ENCODE results near the gene SLC37A4.
"Not testable (repeated sequence)": the region's sequence is repeated elsewhere in the genome, so short reads cannot be mapped to it uniquely, and the experiment has no call there.

The SLC37A4 gene

DNA sequence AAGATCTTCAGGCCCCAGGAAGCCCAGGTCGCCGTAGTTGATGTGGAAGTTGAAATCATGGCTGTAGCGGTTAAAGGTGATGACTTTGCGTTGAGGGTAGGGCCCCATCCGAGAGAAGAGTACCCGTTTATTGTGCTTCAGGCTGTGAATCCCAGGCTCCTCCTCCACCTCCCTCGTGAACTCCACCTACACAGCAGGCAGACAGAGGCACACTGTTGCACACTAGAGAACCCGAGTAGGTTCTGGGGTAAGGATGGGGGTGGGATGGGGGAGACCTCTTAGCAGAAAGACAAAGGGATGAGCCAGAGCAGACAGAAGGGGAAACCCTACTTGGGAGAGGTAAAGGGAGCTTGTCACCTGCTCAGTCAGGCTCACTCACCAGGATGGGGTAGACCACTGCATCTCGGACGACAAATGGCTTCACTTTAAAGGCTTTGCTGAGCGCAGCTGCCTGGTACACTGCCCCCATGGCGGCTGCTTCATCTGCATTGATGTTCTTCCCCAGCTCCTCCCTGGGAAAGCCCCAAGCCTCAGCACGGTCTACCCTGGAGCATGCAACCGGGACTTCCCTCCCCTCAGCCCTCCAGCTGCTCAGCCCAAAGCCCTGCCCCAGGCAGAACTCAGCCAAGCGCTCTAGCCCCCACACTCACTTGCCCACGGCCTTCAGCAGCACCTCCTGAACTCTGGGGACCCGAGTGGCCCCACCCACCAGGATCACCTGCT, 20.9 kb upstream of the SLC37A4 start:
- peak overlapping the region; percentile 28 for H3K27ac Mint-ChIP-seq
- H3K27me3 Mint-ChIP-seq (ENCODE audit: low read depth) = no peaks in the 10 kb centered on the region
- H3K36me3 Mint-ChIP-seq (ENCODE audit: low read depth) = peaks cover 68% of the 10 kb centered on the region
- no peak overlapping the region for H3K4me3 Mint-ChIP-seq
- peaks cover 31% of the 10 kb centered on the region for H3K4me1 Mint-ChIP-seq (ENCODE audit: low read depth)
- H3K9me3 Mint-ChIP-seq = no peaks in the 10 kb centered on the region

DNA sequence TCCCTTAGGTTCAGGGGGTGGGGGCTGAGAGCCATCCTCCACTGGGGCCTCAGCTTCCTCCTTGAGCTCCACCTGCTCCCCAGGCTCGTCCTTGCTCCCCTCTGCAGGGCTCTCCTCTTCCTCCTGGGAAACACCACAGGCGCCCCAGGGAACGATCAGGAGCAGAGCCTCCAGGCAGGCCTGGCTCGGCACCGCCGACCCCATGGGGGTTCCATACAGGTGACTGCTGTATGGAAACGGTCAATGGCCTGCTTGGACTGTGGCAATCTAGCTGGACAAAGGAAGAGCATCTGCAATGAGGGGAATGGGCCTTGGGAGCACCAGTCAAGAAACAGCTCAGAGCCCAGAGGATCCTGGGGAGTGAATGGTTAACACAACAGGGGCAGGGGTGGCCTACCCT, 18.4 kb upstream of the SLC37A4 start:
- Mint-ChIP-seq H3K27me3 (ENCODE audit: low read depth) (no peaks in the 10 kb centered on the region), H3K36me3 (ENCODE audit: low read depth) (peaks cover 72% of the 10 kb centered on the region), H3K4me3 (no peak overlapping the region), H3K27ac (no peak overlapping the region), H3K9me3 (no peaks in the 10 kb centered on the region), H3K4me1 (ENCODE audit: low read depth) (peaks cover 16% of the 10 kb centered on the region)

DNA sequence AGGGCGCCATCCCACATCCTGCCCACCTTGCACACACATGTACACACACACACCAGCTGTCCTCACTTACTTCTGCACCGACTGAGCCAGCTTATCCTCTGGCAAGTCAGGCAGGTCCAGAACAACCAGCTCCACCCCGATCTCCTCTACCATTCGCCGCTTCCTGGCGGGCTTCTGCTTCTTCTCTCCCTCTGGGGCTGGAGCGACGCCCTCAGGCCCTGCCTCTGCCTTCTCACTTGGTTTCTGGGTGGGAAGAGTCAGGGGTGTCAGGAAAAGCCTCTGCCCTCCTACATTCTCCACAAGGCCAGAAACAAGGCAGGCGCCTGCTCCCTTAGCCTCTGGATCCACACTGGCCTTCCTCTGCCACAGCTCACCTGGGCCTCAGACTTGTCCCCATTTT, 18.0 kb upstream of the SLC37A4 start:
- Mint-ChIP-seq H3K36me3 (ENCODE audit: low read depth) (peaks cover 69% of the 10 kb centered on the region), H3K4me1 (ENCODE audit: low read depth) (peaks cover 16% of the 10 kb centered on the region), H3K9me3 (no peaks in the 10 kb centered on the region), H3K27me3 (ENCODE audit: low read depth) (no peaks in the 10 kb centered on the region), H3K4me3 (no peak overlapping the region), H3K27ac (no peak overlapping the region)

DNA sequence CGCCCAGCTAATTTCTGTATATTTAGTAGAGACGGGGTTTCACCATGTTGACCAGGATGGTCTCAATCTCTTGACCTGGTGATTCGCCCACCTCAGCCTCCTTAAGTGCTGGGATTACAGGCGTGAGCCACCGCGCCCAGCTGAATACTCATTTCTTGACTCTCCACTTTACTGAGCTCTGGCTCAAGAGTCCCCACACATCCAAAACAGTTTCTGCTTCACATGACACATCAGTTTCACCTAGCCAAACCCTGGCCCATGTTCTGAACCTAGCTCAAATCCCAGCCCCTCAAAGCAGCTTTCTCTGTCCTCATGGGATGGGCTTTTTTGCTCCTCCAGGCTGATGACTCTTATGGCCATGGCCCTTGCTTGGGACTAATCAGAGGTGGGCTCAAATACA, 16.5 kb upstream of the SLC37A4 start:
- Mint-ChIP-seq H3K9me3 (no peaks in the 10 kb centered on the region), H3K27me3 (ENCODE audit: low read depth) (no peaks in the 10 kb centered on the region), H3K27ac (no peak overlapping the region), H3K4me3 (no peak overlapping the region), H3K36me3 (ENCODE audit: low read depth) (peaks cover 58% of the 10 kb centered on the region), H3K4me1 (ENCODE audit: low read depth) (peaks cover 11% of the 10 kb centered on the region)

DNA sequence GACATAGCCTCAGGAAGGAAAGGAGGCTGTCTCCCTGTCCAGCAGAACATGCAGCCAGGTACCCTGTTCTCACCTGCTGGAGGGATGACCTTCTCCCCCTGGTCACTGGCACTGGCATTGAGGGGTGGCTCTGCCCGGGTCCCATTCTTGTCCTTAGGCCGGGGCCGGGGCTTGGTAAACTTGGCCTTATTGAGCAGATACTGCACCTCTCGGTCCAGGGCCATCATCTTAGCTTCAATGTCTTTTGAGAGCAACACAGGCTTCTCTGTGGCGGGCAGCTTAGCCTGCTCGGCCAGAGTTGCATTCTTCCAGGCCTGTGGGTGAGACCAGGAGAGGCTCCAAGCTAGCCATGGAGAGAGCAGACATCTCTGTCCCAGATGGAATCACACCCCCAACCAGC, 15.8 kb upstream of the SLC37A4 start:
- H3K9me3 Mint-ChIP-seq = no peaks in the 10 kb centered on the region
- no peaks in the 10 kb centered on the region for H3K27me3 Mint-ChIP-seq (ENCODE audit: low read depth)
- peaks cover 10% of the 10 kb centered on the region for H3K4me1 Mint-ChIP-seq (ENCODE audit: low read depth)
- no peak overlapping the region for H3K27ac Mint-ChIP-seq
- H3K4me3 Mint-ChIP-seq = no peak overlapping the region
- H3K36me3 Mint-ChIP-seq (ENCODE audit: low read depth) = peaks cover 53% of the 10 kb centered on the region

DNA sequence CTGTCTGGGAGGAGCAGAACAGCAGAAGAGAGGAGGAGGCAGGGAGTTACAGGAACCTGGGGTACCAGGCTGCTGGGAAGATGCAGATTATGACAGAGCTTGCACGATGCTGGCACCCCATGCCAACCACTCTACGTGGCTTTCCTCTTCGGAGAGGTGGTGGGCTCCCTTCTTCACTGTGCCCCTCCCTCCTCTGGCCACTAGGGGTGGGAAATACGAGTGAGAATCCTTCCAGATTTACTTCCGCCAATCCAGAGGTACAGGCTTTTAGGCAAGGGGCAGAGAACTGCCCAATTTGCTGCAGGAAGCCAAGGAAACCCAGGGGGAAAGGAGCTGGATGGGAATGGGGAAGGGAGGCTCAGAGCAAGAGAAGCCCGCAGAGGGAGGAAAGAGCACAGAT, 14.0 kb upstream of the SLC37A4 start:
- peaks cover 39% of the 10 kb centered on the region for H3K36me3 Mint-ChIP-seq (ENCODE audit: low read depth)
- peaks cover 8% of the 10 kb centered on the region for H3K4me1 Mint-ChIP-seq (ENCODE audit: low read depth)
- H3K27ac Mint-ChIP-seq = no peak overlapping the region
- no peak overlapping the region for H3K4me3 Mint-ChIP-seq
- no peaks in the 10 kb centered on the region for H3K27me3 Mint-ChIP-seq (ENCODE audit: low read depth)
- no peaks in the 10 kb centered on the region for H3K9me3 Mint-ChIP-seq

DNA sequence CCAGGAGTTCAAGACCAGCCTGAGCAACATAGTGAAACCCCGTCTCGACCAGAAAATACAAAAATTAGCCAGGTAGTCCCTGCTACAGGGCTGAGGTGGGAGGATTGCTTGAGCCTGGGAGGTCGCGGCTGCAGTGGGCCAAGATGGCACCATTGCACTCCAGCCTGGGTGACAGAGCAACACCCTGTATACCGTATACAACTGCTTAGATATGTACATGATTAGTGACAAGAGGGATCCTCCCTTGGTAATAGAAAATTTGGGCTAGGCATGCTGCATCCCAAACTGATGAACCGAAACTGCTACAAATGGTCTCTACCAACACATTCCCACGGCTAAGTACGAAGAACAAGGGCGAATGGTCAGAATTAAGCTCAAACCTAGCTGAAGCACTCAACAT, 12.2 kb upstream of the SLC37A4 start:
- H3K27me3 Mint-ChIP-seq (ENCODE audit: low read depth) = no peaks in the 10 kb centered on the region
- H3K4me1 Mint-ChIP-seq (ENCODE audit: low read depth) = peaks cover 3% of the 10 kb centered on the region
- H3K27ac Mint-ChIP-seq = no peak overlapping the region
- no peak overlapping the region for H3K4me3 Mint-ChIP-seq
- H3K9me3 Mint-ChIP-seq = no peaks in the 10 kb centered on the region
- H3K36me3 Mint-ChIP-seq (ENCODE audit: low read depth) = peaks cover 27% of the 10 kb centered on the region

DNA sequence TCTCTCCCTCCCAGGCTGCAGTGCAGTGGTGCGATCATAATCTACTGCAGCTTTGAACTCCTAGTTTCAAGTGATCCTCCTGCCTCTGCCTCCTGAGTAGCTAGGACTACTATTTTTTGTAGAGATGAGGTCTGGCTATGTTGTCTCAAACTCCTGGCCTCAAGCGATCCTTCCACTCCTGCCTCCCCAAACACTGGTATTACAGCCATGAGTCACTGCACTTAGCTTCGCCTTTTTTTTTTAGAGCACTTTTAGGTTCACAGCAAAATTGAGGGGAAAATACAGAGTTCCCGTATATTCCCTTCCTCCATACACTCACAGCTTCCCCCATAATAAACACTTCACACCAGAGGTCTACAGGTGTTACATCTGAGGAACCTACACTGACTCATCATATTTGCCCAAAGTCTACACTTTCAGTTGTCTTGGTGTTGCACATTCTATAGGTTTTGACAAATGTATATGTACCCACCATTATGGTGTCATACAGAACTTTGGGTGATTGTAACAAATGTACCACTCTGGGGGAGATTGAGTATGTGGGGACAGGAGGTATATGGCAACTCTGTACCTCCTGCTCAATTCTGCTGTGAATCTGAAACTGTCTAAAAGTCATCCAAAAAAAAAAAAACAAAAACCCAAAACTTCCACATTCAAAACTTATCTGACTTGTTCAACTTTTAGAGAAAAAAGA, 11.3 kb upstream of the SLC37A4 start:
- Mint-ChIP-seq H3K4me1 (ENCODE audit: low read depth) (peaks cover 3% of the 10 kb centered on the region), H3K27me3 (ENCODE audit: low read depth) (no peaks in the 10 kb centered on the region), H3K36me3 (ENCODE audit: low read depth) (peaks cover 19% of the 10 kb centered on the region), H3K4me3 (no peak overlapping the region), H3K27ac (peak overlapping the region; percentile 1), H3K9me3 (no peaks in the 10 kb centered on the region)

DNA sequence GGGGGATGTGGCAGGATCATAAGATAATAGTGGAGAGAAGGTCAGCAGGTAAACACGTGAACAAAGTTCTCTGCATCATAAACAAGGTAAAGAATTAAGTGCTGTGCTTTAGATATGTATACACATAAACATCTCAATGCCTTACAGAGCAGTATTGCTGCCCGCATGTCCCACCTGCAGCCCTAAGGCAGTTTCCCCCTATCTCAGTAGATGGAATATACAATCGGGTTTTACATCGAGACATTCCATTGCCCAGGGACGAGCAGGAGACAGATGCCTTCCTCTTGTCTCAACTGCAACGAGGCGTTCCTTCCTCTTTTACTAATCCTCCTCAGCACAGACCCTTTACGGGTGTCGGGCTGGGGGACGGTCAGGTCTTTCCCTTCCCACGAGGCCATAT, 8.8 kb upstream of the SLC37A4 start:
- H3K9me3 Mint-ChIP-seq; H3K27me3 Mint-ChIP-seq (ENCODE audit: low read depth); H3K36me3 Mint-ChIP-seq (ENCODE audit: low read depth); H3K27ac Mint-ChIP-seq; H3K4me1 Mint-ChIP-seq (ENCODE audit: low read depth); H3K4me3 Mint-ChIP-seq: not testable (repeated sequence)

DNA sequence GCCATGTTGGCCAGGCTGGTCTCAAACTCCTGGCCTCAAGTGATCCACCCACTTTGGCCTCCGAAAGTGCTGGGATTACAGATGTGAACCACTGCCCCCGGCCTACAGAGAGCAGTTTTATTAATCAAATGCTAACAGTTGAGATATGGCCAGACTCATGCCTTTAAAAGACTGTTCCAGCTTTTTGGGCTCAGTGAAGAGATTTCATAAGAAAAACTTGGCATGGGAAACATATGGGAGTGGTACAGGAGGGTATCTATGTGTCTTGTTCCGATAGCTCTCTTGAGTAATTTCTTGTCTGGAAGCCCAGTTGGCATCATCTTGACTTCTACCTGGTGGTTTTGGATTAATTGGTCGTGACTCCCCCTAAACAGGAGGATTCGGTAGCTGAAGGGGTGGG, 8.2 kb upstream of the SLC37A4 start:
- no peak overlapping the region for H3K4me3 Mint-ChIP-seq
- H3K27ac Mint-ChIP-seq = no peak overlapping the region
- no peaks in the 10 kb centered on the region for H3K27me3 Mint-ChIP-seq (ENCODE audit: low read depth)
- no peaks in the 10 kb centered on the region for H3K36me3 Mint-ChIP-seq (ENCODE audit: low read depth)
- H3K9me3 Mint-ChIP-seq = no peaks in the 10 kb centered on the region
- H3K4me1 Mint-ChIP-seq (ENCODE audit: low read depth) = peaks cover 3% of the 10 kb centered on the region

DNA sequence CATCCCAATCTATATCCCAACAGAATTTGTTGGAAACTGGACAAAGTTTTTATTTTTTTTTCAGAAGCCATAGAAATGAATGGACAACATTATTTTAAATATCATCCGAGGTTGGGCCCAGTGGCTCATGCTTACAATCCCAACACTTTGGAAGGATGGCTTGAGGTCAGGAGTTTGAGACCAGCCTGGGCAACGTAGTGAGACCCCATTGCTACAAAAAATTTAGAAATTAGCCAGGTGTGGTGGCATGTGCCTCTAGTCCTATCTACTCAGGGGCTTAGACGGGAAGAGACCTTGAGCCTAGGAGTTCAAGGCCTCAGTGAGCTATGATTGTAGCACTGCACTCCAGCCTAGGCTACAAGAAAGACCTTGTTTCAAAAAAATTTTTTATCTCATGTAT, 4.1 kb upstream of the SLC37A4 start:
- Mint-ChIP-seq H3K4me1 (ENCODE audit: low read depth) (peaks cover 2% of the 10 kb centered on the region), H3K9me3 (no peaks in the 10 kb centered on the region), H3K4me3 (no peak overlapping the region), H3K27me3 (ENCODE audit: low read depth) (no peaks in the 10 kb centered on the region), H3K36me3 (ENCODE audit: low read depth) (no peaks in the 10 kb centered on the region), H3K27ac (no peak overlapping the region)

DNA sequence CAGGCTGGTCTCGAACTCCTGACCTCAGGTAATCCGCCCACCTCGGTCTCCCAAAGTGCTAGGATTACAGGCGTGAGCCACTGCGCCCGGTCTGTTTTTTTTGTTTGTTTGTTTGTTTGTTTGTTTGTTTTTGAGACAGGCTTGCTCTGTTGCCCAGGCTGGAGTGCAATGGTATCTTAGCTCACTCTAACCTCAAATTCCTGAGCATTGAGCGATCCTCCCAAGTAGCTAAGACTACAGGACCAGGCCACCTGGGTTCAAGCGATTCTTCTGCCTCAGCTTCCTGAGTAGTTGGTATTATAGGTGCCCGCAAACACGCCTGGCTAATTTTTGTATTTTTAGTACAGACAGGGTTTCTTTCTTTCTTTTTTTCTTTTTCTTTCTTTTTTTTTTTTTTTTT, 2.7 kb upstream of the SLC37A4 start:
- H3K4me3 Mint-ChIP-seq; H3K36me3 Mint-ChIP-seq (ENCODE audit: low read depth); H3K9me3 Mint-ChIP-seq; H3K27ac Mint-ChIP-seq; H3K27me3 Mint-ChIP-seq (ENCODE audit: low read depth): not testable (repeated sequence)
- H3K4me1 Mint-ChIP-seq (ENCODE audit: low read depth) = peaks cover 13% of the 10 kb centered on the region

DNA sequence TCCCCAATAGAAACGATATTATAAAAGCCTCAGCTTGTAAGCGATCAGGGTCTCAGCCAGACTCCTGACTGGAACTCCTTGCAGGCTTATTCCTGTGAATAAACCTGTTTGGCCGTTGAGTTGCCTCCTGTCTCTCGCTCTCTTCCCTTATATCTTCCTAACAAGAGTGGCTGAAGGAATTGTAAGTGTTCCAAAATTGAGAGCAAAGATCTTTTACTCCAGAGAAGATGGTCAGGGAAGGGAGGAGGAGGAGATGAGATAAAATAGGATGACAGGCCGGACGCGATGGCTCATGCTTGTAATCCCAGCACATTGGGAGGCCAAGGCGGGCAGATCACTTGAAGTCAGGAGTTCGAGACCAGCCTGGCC, 1.2 kb upstream of the SLC37A4 start:
- Mint-ChIP-seq H3K9me3 (no peaks in the 10 kb centered on the region), H3K4me3 (no peak overlapping the region), H3K27me3 (ENCODE audit: low read depth) (no peaks in the 10 kb centered on the region), H3K27ac (no peak overlapping the region), H3K4me1 (ENCODE audit: low read depth) (peaks cover 17% of the 10 kb centered on the region), H3K36me3 (ENCODE audit: low read depth) (peaks cover 3% of the 10 kb centered on the region)

DNA sequence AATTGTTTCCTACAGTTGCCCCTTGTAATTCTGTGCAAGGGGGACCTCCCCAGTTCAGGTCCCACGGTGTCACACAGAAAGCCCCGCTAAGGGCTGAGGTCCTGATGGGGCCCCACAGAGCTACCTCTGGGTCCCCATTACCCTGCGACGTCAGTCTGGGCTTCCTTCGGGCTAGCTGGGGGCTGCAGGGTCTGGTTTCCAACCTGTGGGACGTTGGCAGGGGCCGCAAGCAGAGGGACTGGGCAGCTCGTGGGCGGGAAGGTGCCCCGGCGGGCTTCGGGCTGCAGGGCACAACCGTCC, 698 bp downstream of the SLC37A4 start:
- Mint-ChIP-seq H3K9me3 (no peaks in the 10 kb centered on the region), H3K4me3 (peak overlapping the region; percentile 77), H3K4me1 (ENCODE audit: low read depth) (peaks cover 17% of the 10 kb centered on the region), H3K36me3 (ENCODE audit: low read depth) (peaks cover 8% of the 10 kb centered on the region), H3K27ac (peak overlapping the region; percentile 70), H3K27me3 (ENCODE audit: low read depth) (no peaks in the 10 kb centered on the region)

DNA sequence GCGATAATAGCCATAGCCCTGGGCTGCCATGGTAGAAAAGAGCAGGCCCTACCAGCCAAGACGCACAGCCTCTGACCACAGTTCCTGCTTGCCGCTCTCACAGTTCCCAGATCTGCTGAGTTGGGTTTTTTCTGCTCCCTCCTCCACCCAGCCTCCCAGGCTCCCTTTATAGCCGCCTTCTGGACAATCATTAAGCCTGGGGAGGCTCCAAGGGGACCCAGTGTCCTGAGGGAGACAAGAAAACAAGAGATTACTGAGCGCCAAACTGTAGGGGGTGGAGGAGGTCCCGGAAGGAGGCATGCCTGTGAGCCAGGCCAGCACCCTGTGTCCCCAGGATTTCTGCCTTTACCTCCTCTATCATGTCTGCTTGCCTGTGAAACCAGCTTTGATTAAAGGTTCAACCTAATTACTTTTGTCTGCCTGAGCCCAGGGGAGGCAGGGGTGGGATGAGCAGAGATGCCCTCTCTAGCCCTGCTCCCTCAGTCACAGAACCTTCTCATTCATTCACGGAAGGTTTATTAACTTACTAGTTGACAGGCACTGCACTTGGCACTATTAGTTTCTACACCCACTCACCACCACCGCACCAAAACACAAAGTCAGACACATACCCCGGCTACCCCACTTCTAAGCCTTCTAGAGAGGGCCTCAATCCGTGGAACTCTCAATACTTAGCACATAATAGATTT, 1.2 kb downstream of the SLC37A4 start:
- peaks cover 12% of the 10 kb centered on the region for H3K36me3 Mint-ChIP-seq (ENCODE audit: low read depth)
- H3K9me3 Mint-ChIP-seq = no peaks in the 10 kb centered on the region
- H3K27ac Mint-ChIP-seq = peak overlapping the region; percentile 70
- H3K27me3 Mint-ChIP-seq (ENCODE audit: low read depth) = no peaks in the 10 kb centered on the region
- H3K4me1 Mint-ChIP-seq (ENCODE audit: low read depth) = peaks cover 18% of the 10 kb centered on the region
- H3K4me3 Mint-ChIP-seq = peak overlapping the region; percentile 77
